NCI-H1105 (cell line): ENCODE results near the gene L3MBTL4.
"Not testable (repeated sequence)": the region's sequence is repeated elsewhere in the genome, so short reads cannot be mapped to it uniquely, and the experiment has no call there.

Source experiments
- DNase-seq: peaks from one replicate; lab custom pipeline; 2025; lab: John Stamatoyannopoulos, UW

The L3MBTL4 gene

GRCh38 chr18:6106091-6106685 lies 308.5 kb downstream of the L3MBTL4 start:
- DNase-seq, result no peak

- no peak for DNase-seq
Measured at GRCh38 chr18:6103741-6104140, 311.0 kb downstream of the L3MBTL4 start.

GRCh38 chr18:6096730-6097129 lies 318.0 kb downstream of the L3MBTL4 start:
- DNase-seq, result no peak

GRCh38 chr18:6088432-6088831 lies 326.3 kb downstream of the L3MBTL4 start:
- DNase-seq, result no peak

- no peak for DNase-seq
Measured at GRCh38 chr18:6086731-6087130, 328.0 kb downstream of the L3MBTL4 start.

GRCh38 chr18:6079406-6079805 lies 335.3 kb downstream of the L3MBTL4 start:
- no peak for DNase-seq

GRCh38 chr18:6078877-6079276 lies 335.8 kb downstream of the L3MBTL4 start:
- no peak for DNase-seq

- not testable (repeated sequence) for DNase-seq
Measured at GRCh38 chr18:6072423-6072822, 342.3 kb downstream of the L3MBTL4 start.

- no peak for DNase-seq
Measured at GRCh38 chr18:6069539-6069938, 345.2 kb downstream of the L3MBTL4 start.

- no peak for DNase-seq
Measured at GRCh38 chr18:6069103-6069502, 345.6 kb downstream of the L3MBTL4 start.

GRCh38 chr18:6060149-6060548 lies 354.6 kb downstream of the L3MBTL4 start:
- no peak for DNase-seq

GRCh38 chr18:6059551-6059950 lies 355.2 kb downstream of the L3MBTL4 start:
- no peak for DNase-seq

- DNase-seq, result peak; percentile 46
Measured at GRCh38 chr18:6058941-6059340, 355.8 kb downstream of the L3MBTL4 start.

GRCh38 chr18:6057604-6058003 lies 357.1 kb downstream of the L3MBTL4 start:
- no peak for DNase-seq

- DNase-seq, result no peak
Measured at GRCh38 chr18:6056171-6056910, 358.4 kb downstream of the L3MBTL4 start.

- no peak for DNase-seq
Measured at GRCh38 chr18:6055711-6056110, 359.0 kb downstream of the L3MBTL4 start.

- DNase-seq, result no peak
Measured at GRCh38 chr18:6054256-6054842, 360.4 kb downstream of the L3MBTL4 start.

- DNase-seq, result no peak
Measured at GRCh38 chr18:6052449-6052913, 362.2 kb downstream of the L3MBTL4 start.

- DNase-seq, result not testable (repeated sequence)
Measured at GRCh38 chr18:6047596-6047995, 367.1 kb downstream of the L3MBTL4 start.

- no peak for DNase-seq
Measured at GRCh38 chr18:6044773-6045172, 369.9 kb downstream of the L3MBTL4 start.

- DNase-seq, result no peak
Measured at GRCh38 chr18:6044319-6044718, 370.4 kb downstream of the L3MBTL4 start.

GRCh38 chr18:6039055-6039454 lies 375.7 kb downstream of the L3MBTL4 start:
- DNase-seq, result no peak

GRCh38 chr18:6031442-6031841 lies 383.3 kb downstream of the L3MBTL4 start:
- no peak for DNase-seq
